Nephron progenitor cell (in vitro differentiated cells): ENCODE data around the gene CACNG4.

Experiments
- DNase-seq: peaks from one replicate; pipeline ENCODE4 v3.0.0; 2021
- H3K27ac Mint-ChIP-seq: 2 replicates; pipeline ENCODE4 v1.8.0; 2021; ENCODE audit warnings: mild to moderate bottlenecking, moderate library complexity, mixed read lengths
- H3K27me3 Mint-ChIP-seq: 2 replicates; pipeline ENCODE4 v1.8.0; 2021; ENCODE audit warnings: mild to moderate bottlenecking, low read depth, mixed read lengths; ENCODE audit not compliant: poor library complexity
- H3K36me3 Mint-ChIP-seq: 2 replicates; pipeline ENCODE4 v1.8.0; 2021; ENCODE audit warnings: low read depth, mixed read lengths
- H3K4me1 Mint-ChIP-seq: 2 replicates; pipeline ENCODE4 v1.8.0; 2021; ENCODE audit warnings: mixed read lengths
- H3K4me3 Mint-ChIP-seq: 2 replicates; pipeline ENCODE4 v1.8.0; 2021; ENCODE audit warnings: mild to moderate bottlenecking, moderate library complexity, mixed read lengths
- H3K9me3 Mint-ChIP-seq: 2 replicates; pipeline ENCODE4 v1.8.0; 2021; ENCODE audit warnings: mild to moderate bottlenecking, moderate library complexity, mixed read lengths
- TF ChIP-seq, protein P1 (sequence below): fragments of 200-600 bp; sonication (generic); IDR thresholded peaks from 2 replicates; pipeline ENCODE4 v1.5.0; 2021; ENCODE audit warnings: antibody characterized with exemption

Gene CACNG4

DNA sequence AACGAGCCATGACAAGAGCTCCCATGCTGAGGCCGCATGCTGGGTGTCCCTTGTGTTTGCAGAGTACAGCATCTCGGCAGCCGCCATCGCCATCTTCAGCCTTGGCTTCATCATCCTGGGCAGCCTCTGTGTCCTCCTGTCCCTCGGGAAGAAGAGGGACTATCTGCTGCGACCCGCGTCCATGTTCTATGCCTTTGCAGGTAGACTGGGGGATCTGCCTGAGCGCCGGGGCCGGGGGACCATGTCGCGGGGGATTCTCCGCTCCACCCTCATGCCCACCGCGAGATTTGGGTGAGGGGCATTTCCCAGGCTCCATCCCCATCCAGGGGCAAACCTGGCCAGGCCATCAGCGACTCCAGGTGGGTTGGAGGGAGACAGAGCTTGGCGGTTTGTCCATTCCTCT is 90.5 kb downstream of the CACNG4 start:
- DNase-seq: no peak
- H3K4me3 Mint-ChIP-seq: no peak overlapping the region
- H3K4me1 Mint-ChIP-seq: peaks cover 6% of the 10 kb centered on the region
- no peaks in the 10 kb centered on the region for H3K36me3 Mint-ChIP-seq
- no peak overlapping the region for H3K27ac Mint-ChIP-seq
- no peaks in the 10 kb centered on the region for H3K27me3 Mint-ChIP-seq
- TF ChIP-seq, protein P1, sequence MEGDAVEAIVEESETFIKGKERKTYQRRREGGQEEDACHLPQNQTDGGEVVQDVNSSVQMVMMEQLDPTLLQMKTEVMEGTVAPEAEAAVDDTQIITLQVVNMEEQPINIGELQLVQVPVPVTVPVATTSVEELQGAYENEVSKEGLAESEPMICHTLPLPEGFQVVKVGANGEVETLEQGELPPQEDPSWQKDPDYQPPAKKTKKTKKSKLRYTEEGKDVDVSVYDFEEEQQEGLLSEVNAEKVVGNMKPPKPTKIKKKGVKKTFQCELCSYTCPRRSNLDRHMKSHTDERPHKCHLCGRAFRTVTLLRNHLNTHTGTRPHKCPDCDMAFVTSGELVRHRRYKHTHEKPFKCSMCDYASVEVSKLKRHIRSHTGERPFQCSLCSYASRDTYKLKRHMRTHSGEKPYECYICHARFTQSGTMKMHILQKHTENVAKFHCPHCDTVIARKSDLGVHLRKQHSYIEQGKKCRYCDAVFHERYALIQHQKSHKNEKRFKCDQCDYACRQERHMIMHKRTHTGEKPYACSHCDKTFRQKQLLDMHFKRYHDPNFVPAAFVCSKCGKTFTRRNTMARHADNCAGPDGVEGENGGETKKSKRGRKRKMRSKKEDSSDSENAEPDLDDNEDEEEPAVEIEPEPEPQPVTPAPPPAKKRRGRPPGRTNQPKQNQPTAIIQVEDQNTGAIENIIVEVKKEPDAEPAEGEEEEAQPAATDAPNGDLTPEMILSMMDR: no peak
- no peaks in the 10 kb centered on the region for H3K9me3 Mint-ChIP-seq

DNA sequence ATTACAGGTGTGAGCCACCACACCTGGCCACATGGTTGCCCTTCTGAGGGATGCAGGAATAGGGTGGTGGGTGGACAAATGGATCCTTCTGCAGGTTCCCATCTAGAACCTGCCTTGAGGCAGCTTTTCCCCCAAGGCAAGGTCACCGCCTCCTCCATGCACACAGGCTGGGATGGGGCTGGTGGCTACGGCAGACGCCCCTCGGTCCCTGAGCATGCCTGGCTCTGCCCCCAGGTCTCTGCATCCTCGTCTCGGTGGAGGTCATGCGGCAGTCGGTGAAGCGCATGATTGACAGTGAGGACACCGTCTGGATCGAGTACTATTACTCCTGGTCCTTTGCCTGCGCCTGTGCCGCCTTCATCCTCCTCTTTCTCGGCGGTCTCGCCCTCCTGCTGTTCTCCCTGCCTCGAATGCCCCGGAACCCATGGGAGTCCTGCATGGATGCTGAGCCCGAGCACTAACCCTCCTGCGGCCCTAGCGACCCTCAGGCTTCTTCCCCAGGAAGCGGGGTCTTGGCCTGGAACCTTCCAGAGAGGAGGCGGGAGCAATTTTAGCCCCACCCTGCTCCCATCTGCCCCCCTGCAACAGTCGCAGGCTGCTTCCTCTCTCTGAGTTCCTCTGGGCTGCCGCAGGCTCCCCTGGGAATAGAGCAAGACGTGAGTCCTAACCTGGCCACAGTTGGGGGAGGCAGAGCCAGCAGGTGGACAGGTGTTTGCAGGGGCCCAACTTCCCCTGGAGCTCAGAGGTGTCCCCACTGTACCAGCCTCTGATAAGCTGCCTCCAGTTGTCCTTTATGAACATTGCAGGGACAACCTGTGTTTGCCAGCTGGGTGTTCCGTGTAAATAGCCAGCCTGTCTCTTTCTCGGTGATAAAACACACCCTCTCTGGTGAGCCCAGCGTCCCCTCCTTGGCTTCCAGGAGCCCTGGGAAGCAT is 91.6 kb downstream of the CACNG4 start:
- TF ChIP-seq, protein P1: no peak
- H3K27ac Mint-ChIP-seq: no peak overlapping the region

DNA sequence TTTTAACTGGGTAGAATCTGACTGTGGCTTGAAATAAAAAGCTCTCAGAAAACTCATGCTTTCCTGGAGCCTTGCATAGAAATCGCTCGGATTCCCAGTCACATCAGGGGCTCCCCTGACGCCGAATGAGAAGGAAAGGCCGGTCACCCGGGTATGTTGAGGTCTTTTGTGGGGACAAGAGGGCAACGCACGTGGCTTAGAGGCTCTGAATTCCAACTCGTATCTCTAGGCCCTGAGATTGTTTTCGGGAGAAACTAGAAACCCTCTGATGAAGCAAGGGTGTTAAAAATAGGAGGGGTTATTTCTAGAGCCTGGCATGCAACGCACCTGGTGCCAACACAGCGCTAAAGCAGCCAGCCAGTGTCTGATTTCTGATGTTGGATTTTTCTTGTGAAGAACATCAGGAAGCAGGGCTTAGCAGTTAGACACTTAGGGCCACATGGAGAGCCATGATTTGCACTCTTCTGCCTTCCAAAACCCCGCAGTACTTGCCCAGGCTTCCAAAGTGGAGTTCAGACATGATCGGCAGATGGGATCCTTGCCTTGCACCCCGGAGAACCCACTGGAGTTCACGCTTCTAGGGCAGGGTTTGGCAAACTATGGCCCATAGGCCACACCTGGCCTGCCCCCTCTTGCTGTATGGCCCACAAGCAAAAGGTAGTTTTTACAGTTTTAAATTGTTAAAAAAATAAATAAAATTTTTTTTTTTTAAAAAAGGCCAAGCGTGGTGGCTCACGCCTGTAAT is 92.4 kb downstream of the CACNG4 start:
- H3K27ac Mint-ChIP-seq: no peak overlapping the region
- H3K27me3 Mint-ChIP-seq: peaks cover 2% of the 10 kb centered on the region
- TF ChIP-seq, protein P1: no peak
- peaks cover 5% of the 10 kb centered on the region for H3K36me3 Mint-ChIP-seq
- peaks cover 5% of the 10 kb centered on the region for H3K9me3 Mint-ChIP-seq
- DNase-seq: no peak
- peaks cover 6% of the 10 kb centered on the region for H3K4me1 Mint-ChIP-seq
- H3K4me3 Mint-ChIP-seq: no peak overlapping the region

More for the DNA sequence above, 91.6 kb downstream of the CACNG4 start:
- no peak overlapping the region for H3K4me3 Mint-ChIP-seq
- H3K4me1 Mint-ChIP-seq: peaks cover 6% of the 10 kb centered on the region
- H3K36me3 Mint-ChIP-seq: peaks cover 5% of the 10 kb centered on the region
- DNase-seq: no peak
- peaks cover 5% of the 10 kb centered on the region for H3K9me3 Mint-ChIP-seq
- peaks cover 2% of the 10 kb centered on the region for H3K27me3 Mint-ChIP-seq

DNA sequence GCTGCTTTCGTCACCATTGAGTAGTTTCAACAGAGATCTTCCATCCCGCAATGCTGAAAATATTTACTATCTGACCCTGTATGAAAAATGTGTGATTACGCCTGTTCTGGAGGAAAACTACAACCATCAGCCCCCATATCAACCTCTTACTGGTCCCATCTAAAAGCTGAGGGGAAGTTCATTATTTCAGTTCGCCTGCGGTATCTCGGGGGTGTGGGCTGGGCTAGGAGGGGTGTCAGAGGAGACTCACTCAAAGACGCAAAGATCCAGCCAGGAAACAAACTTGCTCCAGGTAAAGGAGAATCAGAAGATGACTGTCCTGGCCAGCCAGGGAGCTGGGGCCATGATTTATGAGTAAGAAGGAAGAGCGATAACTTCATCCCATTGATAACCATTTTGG is 93.5 kb downstream of the CACNG4 start:
- TF ChIP-seq, protein P1: no peak
- peaks cover 5% of the 10 kb centered on the region for H3K9me3 Mint-ChIP-seq
- peaks cover 8% of the 10 kb centered on the region for H3K4me1 Mint-ChIP-seq
- no peak overlapping the region for H3K27ac Mint-ChIP-seq
- DNase-seq: no peak
- H3K36me3 Mint-ChIP-seq: peaks cover 5% of the 10 kb centered on the region
- H3K27me3 Mint-ChIP-seq: peaks cover 5% of the 10 kb centered on the region
- no peak overlapping the region for H3K4me3 Mint-ChIP-seq

DNA sequence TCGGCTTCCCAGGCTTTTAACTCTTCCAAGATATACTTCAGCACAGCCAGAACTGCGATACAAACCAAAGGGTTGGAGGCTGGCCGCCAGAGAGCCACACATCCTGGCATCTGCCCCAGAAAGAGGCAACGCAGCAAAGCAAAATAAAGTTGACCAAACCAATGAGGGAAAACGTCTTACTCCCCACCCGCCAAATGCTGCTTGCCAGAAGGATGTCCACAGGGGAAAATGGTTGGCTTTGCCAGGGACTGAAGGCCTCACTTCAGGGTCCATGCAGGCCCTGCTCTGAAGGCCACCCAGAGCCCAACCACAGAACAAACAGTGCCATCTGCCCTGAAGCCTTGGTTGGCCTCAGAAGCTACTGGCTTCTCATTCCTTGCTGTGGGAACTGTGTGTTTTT is 94.9 kb downstream of the CACNG4 start:
- Mint-ChIP-seq H3K36me3 (peaks cover 11% of the 10 kb centered on the region), H3K4me1 (peaks cover 11% of the 10 kb centered on the region), H3K4me3 (no peak overlapping the region), H3K9me3 (peaks cover 5% of the 10 kb centered on the region), H3K27ac (no peak overlapping the region), H3K27me3 (peaks cover 5% of the 10 kb centered on the region)
- TF ChIP-seq, protein P1: no peak
- no peak for DNase-seq
